NCI-H345 (cell line): ENCODE results near the gene HES5.
"Not testable (repeated sequence)": the region's sequence is repeated elsewhere in the genome, so short reads cannot be mapped to it uniquely, and the experiment has no call there.

Source experiments
- DNase-seq: peaks from one replicate; lab custom pipeline; 2025; lab: John Stamatoyannopoulos, UW

HES5 gene, protein sequence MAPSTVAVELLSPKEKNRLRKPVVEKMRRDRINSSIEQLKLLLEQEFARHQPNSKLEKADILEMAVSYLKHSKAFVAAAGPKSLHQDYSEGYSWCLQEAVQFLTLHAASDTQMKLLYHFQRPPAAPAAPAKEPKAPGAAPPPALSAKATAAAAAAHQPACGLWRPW

DNA sequence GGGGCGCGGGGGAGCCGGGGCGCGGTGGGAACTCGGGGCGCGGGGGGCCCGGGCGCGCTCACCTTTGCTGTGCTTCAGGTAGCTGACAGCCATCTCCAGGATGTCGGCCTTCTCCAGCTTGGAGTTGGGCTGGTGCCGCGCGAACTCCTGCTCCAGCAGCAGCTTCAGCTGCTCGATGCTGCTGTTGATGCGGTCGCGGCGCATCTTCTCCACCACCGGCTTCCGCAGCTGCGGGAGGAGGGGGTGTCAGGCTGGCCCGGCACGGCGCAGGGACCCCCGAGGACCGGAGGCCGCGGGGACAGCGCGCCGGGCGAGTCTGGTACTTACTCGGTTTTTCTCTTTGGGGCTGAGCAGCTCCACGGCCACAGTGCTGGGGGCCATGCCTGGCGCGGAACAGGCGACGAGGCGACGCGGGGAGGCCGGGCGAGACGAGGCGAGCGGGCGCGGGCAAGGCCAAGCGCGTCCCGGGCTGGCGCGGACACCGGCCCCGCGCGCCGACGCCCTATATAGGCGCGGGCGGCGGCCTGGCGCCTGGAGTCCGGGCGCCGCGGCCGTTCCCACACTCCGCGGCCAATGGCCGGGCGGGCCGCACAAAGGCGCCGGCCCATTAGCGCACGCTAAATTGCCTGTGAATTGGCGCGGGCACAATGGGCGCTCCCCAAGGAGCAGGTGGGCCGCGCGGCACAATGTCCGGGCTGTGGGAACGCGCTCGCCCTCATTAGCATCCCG lies at the start of gene HES5:
HES5 (minus strand) TSS at position 480 of the 729 bp plus-strand sequence; CDS start at position 381, 99 bp downstream.
- peak; percentile 58 for DNase-seq

DNA sequence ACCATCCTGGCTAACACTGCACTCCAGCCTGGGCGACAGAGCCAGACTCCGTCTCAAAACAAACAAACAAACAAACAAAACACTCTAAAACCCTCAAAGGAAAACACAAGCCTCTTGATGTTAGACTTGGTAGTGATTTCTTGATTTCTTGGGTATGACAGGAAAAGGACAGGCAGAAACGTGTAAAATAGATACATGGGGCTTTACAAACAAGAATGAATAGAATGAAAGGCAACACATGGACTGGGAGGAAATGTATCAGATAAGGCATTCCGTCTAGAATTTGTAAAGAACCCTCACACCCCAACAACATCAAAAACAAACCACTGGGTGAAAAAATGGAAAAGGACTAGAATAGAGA lies 48.7 kb upstream of the HES5 start:
- DNase-seq, result no peak

DNA sequence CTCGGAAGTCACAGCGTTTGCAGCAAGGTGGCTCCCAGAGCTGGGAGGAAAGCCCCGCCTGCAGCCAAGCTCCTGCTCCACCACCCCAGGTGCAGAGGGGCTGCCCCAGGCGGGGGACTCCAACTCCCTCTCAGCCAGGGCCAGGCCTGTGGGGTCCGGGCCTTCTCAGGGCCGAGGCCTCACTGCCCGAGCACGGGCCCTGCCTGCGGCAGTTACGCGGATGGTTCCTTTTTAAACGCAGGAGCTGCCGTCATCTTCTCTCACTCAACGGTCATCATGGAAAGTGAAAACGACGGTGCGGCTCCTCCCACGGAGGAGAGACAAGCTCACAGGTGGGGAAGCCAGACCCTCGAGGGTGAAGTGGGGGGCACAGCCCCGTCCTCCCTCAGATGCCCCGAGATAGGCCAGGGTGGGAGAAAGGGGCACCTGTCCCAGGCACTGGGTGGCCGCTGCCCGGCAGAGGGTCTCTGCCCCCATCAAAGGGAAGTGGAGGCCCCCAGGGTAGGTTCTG lies 47.6 kb upstream of the HES5 start:
- not testable (repeated sequence) for DNase-seq

DNA sequence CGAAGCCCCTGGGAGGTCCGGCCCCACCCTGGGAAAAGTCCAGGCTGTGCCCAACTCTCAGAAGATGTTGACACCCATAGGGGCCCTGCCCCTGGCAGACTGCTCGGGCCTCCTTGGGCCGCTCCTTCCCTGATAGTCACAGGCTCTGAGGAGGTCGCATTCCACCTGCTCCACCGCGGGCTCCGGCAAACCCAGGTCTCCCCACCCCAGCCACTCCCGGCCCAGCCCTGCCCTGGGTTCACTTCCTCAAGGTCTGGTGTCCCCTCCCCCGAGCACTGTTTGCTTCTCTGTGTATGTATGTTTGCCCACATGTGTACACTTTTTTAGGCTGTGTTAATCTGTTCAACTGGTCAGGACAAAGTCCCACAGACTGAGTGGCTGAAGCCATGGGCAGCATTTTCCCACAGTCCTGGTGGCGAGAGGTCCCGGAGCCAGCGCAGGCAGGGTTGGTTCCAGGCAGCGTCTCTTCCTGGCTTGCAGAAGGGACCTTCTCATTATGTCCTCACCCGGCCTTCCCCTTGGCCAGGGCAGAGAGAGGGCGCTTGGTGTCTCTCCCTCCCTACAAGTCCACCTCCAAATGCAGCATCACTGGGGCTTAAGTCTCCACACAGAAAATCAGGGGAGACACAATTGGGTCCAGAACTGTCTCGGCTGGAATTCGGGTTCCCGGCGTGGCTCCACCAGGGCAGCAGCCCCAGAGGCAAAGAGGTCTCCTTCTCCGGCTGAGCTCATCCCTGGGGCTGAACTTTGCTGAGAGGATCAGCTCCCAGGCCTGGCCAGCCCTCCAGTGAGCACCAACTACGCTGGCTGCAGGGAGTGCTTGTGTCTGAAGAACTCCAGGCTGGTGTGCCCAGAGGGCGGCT lies 46.0 kb upstream of the HES5 start:
- DNase-seq, result no peak

DNA sequence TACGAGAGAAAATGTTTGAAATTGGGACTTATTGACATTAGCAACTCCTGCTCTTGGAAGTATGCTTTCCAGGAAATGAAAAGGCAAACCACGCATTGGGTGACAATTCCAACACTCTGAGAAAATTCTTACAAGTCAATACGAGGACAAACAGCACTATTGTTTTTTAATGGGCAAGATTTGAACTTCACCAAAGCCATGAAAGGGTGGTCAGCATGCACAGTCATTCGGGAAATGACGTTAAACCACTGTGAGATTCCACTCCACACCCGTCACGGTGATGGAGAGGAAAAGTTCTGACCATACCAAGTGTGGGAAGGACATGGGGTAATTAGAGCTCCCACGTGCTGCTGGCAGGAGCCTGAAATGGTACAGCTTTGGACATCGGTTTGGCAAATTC lies 44.3 kb upstream of the HES5 start:
- DNase-seq, result no peak

DNA sequence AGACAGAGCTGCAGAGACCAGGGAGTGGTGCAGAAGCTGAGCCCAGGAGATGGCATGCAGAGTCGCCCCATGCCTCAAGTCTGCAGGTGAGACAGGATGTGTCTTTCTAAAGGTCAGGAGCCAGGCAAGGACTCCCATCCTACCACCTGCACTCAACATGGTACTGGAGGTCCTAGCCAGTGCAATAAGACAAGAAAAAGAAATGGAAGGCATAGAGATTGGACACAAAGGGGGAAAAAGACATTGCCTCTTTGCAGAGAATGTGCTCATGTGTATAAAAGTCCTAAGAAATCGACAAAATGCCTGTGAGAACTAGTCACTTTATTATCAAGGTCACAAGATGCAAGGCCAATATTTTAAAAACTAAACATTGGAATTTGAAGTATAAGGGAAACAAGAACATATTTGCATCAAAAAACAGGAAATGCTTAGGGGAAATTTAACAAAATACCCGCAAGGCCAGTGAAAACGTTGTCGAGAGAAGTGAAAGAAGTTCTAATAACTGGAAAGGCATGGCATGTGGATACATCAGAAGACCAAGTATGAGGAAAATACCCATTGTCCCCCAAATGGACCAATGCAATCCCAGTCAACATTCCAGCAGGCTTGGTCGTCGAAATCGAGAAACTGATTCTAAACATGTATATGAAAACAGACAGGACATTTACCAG lies 43.3 kb upstream of the HES5 start:
- DNase-seq, result no peak

DNA sequence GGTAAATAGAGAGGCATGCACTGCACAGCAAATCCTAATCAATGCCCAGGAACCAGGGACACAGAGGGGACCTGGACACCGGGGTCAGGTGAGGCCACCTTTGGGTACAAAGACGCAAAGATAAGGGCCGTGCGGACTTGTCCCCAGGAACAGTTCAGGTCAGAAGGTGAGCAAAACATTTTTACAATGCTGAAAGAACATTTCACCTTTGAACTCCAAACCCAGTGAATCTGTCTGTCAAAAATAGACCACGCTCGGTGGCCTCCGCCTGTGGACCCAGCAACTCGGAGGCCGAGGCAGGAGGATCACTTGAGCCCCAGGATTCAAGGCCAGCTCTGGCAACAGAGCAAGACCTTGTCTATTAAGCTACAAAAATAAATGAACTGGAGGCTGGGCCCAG lies 41.3 kb upstream of the HES5 start:
- no peak for DNase-seq

DNA sequence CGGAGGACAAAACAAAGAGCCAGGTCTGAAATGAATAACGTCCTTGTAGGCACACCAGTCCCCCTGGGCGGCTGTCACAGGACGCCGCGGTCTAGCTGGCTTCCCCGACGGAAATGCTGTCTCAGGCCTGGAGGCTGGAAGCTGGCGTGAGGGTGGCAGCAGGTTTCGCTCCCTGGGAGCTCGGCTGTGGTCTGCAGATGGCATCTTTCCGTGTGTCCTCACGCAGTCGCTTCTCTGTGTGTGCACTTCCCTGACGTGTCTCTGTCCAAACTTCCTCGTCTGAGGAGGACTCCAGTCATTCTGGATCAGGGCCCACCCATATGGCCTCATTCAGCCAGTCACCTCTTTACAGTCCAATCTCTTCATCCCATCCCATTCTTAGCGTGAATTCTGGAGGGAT lies 40.3 kb upstream of the HES5 start:
- no peak for DNase-seq

DNA sequence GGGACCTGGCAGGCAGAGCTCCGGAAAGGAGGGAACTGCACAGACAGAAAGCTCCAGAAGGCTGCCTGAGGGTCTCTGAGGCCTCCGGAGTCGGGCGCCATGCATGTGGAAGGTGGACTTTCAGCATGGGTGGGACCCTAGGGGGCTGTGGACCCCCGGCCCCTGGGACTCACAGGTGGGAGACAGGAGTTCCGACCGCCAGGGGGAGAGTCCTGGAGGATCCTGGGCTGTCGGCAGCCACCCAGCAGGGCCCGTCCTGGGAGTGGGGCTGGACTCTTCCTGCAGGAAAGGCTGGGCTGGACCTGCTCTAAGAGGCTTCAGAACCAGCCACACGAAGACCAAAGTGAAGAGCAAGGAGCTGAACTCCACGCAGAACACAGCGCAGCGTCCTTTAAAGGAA lies 39.6 kb upstream of the HES5 start:
- DNase-seq, result not testable (repeated sequence)

DNA sequence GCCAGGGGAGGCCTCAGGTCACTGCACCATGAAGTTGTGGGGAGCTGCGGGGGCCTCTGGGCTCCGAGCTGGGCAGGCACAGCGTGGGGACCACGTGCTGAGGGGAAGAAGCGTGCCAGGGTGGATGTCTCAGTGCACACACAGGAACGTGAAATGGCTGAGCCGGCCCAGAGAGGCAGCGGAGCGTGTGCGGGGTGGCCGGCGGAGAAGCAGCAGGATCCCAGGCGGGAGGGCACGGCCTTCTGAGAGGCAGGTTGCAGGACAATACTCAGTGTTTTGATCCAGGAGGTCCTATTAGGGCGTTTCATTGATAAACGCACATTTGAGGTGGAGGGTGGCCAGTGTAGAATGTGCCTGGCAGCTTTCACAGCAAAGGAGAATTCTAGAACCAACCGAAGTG lies 39.0 kb upstream of the HES5 start:
- DNase-seq, result no peak

DNA sequence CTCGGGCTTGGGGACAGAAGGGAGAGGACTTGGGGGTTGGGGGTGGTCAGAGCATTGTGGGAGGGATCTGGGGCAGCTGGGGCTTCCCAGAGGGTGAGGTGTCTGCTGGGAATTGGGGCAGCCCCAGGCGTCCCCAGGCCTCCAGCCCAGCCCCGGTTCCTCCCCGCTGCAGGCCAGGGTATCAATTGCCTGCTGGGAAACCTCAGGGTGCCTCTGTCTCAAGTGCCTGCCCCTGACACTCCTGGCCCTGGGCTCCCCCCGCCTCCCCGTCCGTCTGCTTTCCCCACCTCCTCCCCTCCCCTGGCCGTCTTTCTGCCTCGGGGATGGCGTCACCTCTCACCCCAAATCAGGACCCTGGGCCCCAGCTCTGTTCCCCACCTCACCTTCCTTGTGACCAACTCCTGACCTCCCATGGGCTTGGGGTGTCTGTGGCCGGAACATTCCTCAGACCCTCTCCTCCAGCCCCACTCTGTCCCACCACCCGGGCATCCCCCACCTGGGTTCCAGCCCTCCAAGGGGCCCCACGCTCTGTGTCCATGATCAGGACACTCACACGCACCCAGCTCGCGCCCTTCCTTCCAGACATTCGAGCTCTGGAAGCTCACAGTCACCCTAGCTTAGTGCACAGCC lies 38.2 kb upstream of the HES5 start:
- DNase-seq, result not testable (repeated sequence)

DNA sequence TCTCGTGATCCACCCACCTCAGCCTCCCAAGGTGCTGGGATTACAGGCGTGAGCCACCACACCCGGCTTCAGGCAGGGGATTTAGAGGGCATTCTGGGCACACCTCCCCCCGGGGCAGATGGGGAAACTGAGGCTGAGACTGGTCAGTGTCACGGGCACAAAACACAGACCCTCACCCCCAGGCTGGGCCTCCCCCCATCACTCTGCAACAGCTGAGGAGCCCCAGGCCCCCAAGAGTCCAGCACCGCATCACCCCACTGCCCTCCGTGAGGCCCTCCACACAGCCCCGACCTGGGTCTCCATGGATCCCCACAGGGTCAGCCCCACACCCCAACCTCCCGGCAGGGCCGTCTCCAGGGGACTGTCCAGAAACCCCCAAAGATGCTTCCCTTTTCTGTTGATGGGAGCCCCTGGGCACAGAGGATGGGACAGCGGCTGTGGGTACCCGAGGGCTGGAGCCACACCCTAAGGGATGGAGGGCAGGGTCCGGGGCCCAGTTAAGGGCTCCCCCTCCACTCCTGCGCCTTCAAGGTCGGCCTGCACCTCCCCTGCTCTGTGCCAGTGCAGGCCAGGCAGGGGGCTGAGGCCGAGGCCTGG lies 37.1 kb upstream of the HES5 start:
- DNase-seq, result no peak

DNA sequence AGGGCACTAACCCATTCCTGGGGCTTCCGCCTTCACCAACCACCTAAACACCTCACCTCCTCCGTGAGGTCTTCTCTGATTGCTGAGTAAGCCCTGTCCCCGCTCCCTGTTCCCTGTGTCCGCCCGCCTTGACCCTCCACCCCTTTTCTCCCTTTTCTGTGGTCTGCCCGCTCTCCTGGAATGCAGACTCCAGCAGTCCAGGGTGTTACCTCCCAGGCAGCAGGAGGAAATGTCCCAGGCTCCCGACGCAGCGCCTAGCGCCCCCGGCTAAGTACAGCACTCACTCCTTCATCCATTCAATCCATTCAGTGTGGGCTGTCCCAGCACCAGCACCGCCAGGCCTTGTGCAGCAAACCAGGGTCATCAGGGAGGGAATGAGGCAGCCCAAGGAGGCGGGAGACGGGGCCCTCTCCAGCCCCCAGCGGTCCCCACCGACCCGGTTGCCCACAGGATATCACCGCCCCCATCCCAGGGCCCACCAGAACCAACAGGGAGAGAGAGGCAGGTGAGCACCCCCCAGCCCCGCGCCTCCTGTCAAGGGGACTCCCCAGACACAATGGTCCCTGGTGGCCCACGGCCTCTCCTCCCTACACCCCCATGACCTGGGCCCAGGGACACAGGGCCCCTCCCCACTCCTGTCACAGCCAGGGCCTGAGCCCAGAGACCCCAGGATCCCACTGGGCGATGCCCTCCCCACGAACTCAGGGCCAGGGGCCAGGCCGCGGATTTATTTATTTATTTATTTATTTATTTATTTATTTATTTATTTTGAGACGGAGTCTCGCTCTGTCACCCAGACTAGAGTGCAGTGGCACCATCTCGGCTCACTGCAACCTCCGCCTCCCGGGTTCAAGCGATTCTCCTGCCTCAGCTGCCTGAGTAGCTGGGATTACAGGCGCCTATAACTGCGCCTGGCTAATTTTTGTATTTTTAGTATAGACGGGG lies 36.3 kb upstream of the HES5 start:
- DNase-seq, result no peak

DNA sequence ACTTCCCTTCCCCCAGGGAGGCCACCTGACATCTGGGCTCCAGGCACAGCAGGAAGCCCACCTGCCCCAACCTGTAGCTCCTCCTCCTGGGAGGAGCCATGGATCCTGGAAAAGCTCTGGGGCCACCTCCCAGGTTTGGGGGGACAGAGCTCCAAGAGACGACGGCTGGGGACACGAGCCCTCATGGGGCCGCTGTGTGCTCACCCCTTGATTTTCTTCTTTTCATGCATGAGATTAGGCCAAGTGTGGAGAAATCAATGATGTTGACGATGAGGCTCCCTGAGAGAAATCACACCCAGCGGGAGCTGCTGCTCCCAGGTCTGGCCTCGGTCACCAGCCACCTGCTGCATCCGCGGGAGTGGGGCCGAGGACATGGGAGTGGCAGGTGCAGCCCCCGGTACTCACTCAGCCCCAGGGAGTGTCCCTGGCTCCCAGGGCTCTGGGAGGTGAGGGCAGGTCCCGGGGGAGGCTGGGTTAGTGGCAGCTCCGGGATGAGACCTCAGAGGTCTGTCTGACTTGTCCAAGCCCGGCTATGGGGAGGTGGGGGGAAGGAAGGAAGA lies 34.8 kb upstream of the HES5 start:
- DNase-seq, result peak; percentile 78

DNA sequence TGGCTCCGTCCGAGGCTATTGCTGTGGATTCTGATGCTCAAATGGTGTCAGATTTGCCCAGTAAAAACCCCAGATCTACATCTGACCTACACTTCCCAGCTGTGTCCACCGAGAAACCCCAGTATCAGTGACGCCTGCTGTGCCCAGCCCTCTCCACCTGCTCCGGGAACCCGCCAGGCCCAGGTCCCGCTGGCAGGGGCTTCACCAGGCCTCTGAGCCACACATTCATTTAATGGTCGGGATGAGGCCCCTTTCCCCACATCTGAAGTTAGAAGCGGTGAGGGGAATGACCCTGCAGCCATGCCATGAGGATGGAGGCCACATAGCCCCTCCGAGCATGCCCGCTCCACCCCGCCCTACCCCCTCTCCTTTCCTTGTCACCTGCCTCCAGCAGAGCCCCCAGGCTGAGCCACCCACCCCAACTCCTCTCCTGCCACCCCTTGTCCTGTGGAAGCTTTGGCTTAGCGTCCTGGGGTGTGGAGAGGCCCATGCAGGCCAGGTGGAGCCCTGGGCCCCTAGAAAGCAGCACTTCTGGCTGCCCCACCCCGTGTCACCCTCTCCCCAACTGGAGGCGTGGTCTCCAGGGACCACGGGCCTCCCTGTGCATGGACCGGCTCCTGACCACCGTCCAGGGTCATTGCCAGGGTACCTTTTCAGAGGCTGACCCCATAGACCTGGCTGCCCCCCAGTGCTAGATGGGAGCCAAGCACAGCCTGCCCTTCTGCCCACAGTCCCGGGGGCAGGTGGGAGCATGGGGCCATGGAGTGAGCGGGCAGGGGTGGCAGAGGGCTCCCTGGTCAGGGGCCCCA lies 34.1 kb upstream of the HES5 start:
- no peak for DNase-seq

DNA sequence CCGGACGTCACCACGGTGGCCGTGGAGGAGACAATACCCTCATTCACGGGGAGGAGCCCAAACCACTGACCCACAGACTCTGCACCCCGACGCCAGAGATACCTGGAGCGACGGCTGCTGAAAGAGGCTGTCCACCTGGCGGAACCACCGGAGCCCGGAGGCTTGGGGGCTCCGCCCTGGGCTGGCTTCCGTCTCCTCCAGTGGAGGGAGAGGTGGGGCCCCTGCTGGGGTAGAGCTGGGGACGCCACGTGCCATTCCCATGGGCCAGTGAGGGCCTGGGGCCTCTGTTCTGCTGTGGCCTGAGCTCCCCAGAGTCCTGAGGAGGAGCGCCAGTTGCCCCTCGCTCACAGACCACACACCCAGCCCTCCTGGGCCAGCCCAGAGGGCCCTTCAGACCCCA lies 33.1 kb upstream of the HES5 start:
- DNase-seq, result no peak

DNA sequence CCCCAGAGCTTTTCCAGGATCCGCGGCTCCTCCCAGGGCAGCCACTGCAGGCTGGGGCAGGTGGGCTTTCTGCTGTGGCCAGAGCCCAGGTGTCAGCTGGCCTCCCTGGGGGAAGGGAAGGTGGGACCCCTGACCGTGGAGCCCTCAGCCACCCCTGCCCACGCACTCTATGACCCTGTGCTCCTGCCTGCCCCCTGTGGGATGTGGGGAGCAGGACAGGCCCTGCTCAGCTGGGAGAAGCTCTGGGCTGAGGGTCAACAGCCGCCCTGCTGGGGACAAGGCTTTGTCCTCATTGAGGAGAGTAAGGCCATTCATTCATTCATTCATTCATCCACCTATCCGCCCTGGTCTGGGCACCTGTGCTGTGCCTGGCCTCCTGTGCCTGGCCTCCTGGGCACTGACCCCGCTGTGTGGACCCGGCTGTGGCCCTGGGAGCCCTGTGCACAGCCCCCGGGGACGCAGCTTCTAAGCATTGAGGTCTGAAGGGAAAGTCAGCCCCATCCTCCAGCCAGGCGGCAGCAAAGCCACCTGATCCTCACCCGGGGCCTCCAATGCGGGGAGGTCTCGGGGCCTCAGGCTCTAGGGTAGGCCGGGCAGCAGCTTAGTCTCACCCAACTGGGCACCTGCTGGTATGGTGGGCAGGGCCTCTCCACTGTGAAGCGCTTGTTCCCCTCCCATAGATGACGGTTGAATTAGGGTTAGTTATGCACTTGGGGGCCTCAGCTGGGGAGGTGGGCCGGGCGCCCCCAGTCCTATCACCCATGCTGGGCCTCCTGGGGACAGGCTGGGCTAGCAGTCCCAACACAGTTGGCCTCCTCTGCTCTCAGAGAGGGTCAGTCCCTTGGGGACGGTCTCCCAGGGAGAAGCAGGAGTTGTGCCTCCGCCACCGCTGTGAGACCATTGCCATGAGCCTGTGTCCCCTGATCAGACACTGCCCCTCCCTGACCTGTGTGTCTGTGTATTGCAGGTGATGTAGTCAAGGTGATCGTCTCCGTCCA lies 32.1 kb upstream of the HES5 start:
- DNase-seq, result no peak

DNA sequence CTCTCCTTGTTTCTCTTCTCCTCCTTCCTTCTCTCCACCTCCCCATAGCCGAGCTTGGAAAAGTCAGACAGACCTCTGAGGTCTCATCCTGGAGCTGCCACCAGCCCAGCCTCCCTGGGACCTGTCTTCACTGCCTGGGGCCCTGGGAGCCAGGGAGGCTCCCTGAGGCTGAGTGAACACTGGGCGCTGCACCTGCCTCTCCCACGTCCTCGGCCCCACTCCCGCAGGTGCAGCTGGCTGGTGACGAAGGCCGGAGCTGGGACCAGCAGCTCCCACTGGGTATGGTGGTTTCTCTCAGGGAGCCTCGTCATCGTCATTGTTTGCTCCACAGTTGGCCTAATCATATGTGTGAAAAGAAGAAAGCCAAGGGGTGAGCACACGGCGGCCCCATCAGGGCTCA lies 31.4 kb upstream of the HES5 start:
- no peak for DNase-seq
